ENCODE measurements around the gene TAF4B. TPM values are rescaled to one million over a fixed set of nuclear protein-coding genes. Genes with fewer than 3 reads are reported as not detected.

Gene TAF4B
- total and polyA plus RNA-seq, 9 of the 15 experiments (the other 6 are each of a cell fraction or from before 2014, with no cell fraction given) = 4.5 to 25.3 (median 20.5) TPM

DNA sequence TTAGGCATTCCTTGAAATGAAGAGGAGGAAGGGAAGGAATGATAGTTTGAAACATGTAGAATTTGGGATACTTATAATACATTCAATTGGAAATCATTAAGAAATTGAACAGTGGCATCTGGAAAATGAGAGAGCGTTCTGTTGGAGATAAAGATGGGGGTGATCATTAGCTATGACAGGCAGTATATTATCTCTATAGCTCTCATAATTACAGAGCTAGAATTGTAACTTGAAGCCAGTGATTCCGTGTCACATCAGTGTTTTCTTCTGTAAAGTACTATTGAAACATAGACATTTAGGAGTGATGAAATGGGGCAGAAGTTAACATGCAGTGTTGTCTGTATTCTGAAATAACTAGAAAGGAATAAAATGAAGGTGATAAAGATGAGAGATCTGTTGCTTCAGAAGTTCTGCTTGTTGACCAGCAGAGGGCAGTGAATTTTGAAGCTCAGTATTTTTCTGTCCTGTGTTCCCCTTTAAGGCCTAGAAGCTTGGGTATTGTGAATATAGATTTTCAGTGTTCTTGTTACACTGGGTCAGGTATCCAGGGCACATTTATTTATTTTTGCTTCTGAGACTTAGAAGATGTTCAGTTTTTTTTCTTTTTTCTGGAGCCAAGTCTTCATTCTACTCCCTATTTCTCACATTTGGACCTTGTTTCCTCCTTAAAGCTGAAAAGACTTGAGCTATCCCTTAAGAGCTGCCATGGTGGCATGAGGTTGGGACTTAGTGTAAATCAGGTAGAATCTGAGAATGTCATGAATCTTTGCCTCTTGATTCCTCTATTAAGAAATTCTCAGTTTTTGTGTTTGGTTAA lies 157.4 kb downstream of the TAF4B start:
- WGBS (ENCODE audit: insufficient coverage, low coverage, missing lambda C conversion rate) = 2% methylated on average over 2 of the region's 2 CpGs
- ATAC-seq (peak; percentile 93), FAIRE-seq (peak; percentile 74), DNase-seq (ENCODE audit: extremely low read depth in 1 of 4, low spot score in 3 of 4) (peak; percentile 48 to 60 (median 54))
- no peaks in the 10 kb centered on the region for H4K20me1 ChIP-seq (replicated peaks; ENCODE audit: control insufficient read depth, insufficient read depth, low read length)
- H3K4me1 ChIP-seq (replicated peaks in 1 of 2; ENCODE audit: control insufficient read depth in 2 of 2, insufficient read depth in 2 of 2, low read length in 2 of 2) = no peaks in the 10 kb centered on the region
- H3K9me3 ChIP-seq (replicated peaks; ENCODE audit: control insufficient read depth, insufficient read depth, low read depth, low read length) = no peaks in the 10 kb centered on the region
- BruUV-seq (replicated peaks) = no TSS peak
- intact Hi-C loops (cut with micrococcal nuclease) (no loop called here), in situ Hi-C loops (cut with MboI) (no loop called here)
- H3K79me2 ChIP-seq (ENCODE audit: control insufficient read depth, insufficient read depth, low read length) = no peaks in the 10 kb centered on the region
- H3K27ac ChIP-seq (ENCODE audit: extremely low read depth, low read depth, low read length) = no peak overlapping the region
- no peak overlapping the region for H3K9ac ChIP-seq (ENCODE audit: insufficient read depth in 1 of 2, low read depth in 2 of 2, low read length in 2 of 2)
- no peak overlapping the region for H3K4me2 ChIP-seq (ENCODE audit: insufficient read depth, low read length)
- H3K4me3 ChIP-seq = no peak overlapping the region
- H3K27me3 ChIP-seq (ENCODE audit: control insufficient read depth in 2 of 2, insufficient read depth in 2 of 2, low read length in 2 of 2) = no peaks in the 10 kb centered on the region
- ChIA-PET CTCF (ENCODE audit: low intra/inter-chr PET ratio) (interaction anchor here (0.5 kb wide), 1 partner anchor 1215 kb away, joined by 3 read pairs; no protein-coding TSS in a partner anchor), POLR2A (interaction anchor here (0.5 to 0.9 kb wide), 2 partner anchors 73 to 837 kb away, joined by 3 read pairs; no protein-coding TSS in a partner anchor)
- no peaks in the 10 kb centered on the region for H3K36me3 ChIP-seq (ENCODE audit: control insufficient read depth, insufficient read depth, low read length)
- H2AFZ ChIP-seq (ENCODE audit: low read depth, low read length) = no peak overlapping the region
- no peaks in the 10 kb centered on the region for H3K9me1 ChIP-seq (ENCODE audit: control insufficient read depth, insufficient read depth, low read length)
- TF ChIP-seq CBFA2T2 (conservative IDR thresholded peaks at IDR 0.05) (no peak), RFX1 (IDR thresholded peaks at IDR 0.05) (no peak), CEBPG (CRISPR knock-in tag; IDR thresholded peaks at IDR 0.05) (no peak), CEBPG (tag; conservative IDR thresholded peaks at IDR 0.05 in 1 of 2, IDR thresholded peaks at IDR 0.05 in 1 of 2) (peak in 1 of 2 experiments; percentile 37; a peak in 2 of 4 replicates), NEUROD1 (IDR thresholded peaks at IDR 0.05; ENCODE audit: borderline replicate concordance, low read depth, low read length, partially characterized antibody) (no peak), SMC3 (conservative IDR thresholded peaks at IDR 0.05; ENCODE audit: insufficient read depth, low read depth, low read length) (peak; percentile 41; the same call in 1 of the 2 replicates)
- TF ChIP-seq, protein P1, sequence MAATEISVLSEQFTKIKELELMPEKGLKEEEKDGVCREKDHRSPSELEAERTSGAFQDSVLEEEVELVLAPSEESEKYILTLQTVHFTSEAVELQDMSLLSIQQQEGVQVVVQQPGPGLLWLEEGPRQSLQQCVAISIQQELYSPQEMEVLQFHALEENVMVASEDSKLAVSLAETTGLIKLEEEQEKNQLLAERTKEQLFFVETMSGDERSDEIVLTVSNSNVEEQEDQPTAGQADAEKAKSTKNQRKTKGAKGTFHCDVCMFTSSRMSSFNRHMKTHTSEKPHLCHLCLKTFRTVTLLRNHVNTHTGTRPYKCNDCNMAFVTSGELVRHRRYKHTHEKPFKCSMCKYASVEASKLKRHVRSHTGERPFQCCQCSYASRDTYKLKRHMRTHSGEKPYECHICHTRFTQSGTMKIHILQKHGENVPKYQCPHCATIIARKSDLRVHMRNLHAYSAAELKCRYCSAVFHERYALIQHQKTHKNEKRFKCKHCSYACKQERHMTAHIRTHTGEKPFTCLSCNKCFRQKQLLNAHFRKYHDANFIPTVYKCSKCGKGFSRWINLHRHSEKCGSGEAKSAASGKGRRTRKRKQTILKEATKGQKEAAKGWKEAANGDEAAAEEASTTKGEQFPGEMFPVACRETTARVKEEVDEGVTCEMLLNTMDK (IDR thresholded peaks at IDR 0.05; ENCODE audit: borderline replicate concordance, insufficient read depth, low read depth, low read length, poor library complexity, severe bottlenecking) = peak; percentile 10
- TF ChIP-seq, protein P2, sequence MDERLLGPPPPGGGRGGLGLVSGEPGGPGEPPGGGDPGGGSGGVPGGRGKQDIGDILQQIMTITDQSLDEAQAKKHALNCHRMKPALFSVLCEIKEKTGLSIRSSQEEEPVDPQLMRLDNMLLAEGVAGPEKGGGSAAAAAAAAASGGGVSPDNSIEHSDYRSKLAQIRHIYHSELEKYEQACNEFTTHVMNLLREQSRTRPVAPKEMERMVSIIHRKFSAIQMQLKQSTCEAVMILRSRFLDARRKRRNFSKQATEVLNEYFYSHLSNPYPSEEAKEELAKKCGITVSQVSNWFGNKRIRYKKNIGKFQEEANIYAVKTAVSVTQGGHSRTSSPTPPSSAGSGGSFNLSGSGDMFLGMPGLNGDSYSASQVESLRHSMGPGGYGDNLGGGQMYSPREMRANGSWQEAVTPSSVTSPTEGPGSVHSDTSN (CRISPR knock-in tag; IDR thresholded peaks at IDR 0.05; ENCODE audit: low read depth) = no peak
- TF ChIP-seq, protein P2 (tag; conservative IDR thresholded peaks at IDR 0.05; ENCODE audit: low read depth) = peak; percentile 25; the same call in 1 of the 2 replicates
- TF ChIP-seq, protein P3, sequence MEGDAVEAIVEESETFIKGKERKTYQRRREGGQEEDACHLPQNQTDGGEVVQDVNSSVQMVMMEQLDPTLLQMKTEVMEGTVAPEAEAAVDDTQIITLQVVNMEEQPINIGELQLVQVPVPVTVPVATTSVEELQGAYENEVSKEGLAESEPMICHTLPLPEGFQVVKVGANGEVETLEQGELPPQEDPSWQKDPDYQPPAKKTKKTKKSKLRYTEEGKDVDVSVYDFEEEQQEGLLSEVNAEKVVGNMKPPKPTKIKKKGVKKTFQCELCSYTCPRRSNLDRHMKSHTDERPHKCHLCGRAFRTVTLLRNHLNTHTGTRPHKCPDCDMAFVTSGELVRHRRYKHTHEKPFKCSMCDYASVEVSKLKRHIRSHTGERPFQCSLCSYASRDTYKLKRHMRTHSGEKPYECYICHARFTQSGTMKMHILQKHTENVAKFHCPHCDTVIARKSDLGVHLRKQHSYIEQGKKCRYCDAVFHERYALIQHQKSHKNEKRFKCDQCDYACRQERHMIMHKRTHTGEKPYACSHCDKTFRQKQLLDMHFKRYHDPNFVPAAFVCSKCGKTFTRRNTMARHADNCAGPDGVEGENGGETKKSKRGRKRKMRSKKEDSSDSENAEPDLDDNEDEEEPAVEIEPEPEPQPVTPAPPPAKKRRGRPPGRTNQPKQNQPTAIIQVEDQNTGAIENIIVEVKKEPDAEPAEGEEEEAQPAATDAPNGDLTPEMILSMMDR (IDR thresholded peaks at IDR 0.05 in 2 of 3, conservative IDR thresholded peaks at IDR 0.05 in 1 of 3; ENCODE audit: insufficient read depth in 2 of 3, low read depth in 1 of 3, low read length in 3 of 3) = peak; percentile 48 to 81 (median 73); a peak in 5 of 6 replicates
- TF ChIP-seq, protein P4, sequence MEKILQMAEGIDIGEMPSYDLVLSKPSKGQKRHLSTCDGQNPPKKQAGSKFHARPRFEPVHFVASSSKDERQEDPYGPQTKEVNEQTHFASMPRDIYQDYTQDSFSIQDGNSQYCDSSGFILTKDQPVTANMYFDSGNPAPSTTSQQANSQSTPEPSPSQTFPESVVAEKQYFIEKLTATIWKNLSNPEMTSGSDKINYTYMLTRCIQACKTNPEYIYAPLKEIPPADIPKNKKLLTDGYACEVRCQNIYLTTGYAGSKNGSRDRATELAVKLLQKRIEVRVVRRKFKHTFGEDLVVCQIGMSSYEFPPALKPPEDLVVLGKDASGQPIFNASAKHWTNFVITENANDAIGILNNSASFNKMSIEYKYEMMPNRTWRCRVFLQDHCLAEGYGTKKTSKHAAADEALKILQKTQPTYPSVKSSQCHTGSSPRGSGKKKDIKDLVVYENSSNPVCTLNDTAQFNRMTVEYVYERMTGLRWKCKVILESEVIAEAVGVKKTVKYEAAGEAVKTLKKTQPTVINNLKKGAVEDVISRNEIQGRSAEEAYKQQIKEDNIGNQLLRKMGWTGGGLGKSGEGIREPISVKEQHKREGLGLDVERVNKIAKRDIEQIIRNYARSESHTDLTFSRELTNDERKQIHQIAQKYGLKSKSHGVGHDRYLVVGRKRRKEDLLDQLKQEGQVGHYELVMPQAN (IDR thresholded peaks at IDR 0.05; ENCODE audit: borderline replicate concordance) = no peak
